Caki2 (cell line): Measurements from ENCODE around the gene AP3S1. TPM values are rescaled to one million over a fixed set of nuclear protein-coding genes. Genes with fewer than 3 reads are reported as not detected.
"Not testable (repeated sequence)": the region's sequence is repeated elsewhere in the genome, so short reads cannot be mapped to it uniquely, and the experiment has no call there.

Experiments
- DNase-seq: peaks from one replicate; pipeline ENCODE4 v3.0.0-alpha.2; 2015; ENCODE audit warnings: low read depth
- in situ Hi-C: cut with HindIII; loops from 2 replicates; pipeline ENCODE4 v1.10.0; 2016; ENCODE audit warnings: low sequenced_read_pairs, low pct_unique_long_range_greater_than_20kb, mixed read lengths
- total RNA-seq: library from RNA; depleted of rRNA; stranded (reverse); fragments of >200 nt; shearing (Covaris generic); gene quantifications from 2 replicates; pipeline ENCODE4 v1.2.3, GENCODE V29; 2014; ENCODE audit warnings: low replicate concordance

Gene AP3S1
- total RNA-seq, 1 experiment from 2014 or later, result 17.2 TPM

DNA sequence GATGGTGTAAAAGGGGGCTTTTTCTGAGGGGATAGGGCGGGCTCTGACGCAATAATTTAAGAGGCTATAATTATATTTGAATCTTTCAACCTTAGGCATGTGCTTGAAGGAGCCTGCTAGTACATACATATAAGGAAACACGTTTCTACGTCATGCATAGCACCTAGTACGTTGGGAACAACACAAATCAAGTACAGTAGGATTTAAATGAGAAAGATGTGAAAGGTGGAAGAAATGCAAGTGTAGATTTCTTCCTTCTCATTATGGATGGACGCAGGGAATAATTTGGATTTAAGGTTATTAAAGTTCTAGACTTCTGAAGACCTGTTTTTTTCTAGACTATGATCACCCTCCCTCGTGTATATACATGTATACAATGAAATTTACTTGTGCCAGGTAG, 24.3 kb upstream of the AP3S1 start:
- no peak for DNase-seq
- in situ Hi-C loops, result no loop called here

DNA sequence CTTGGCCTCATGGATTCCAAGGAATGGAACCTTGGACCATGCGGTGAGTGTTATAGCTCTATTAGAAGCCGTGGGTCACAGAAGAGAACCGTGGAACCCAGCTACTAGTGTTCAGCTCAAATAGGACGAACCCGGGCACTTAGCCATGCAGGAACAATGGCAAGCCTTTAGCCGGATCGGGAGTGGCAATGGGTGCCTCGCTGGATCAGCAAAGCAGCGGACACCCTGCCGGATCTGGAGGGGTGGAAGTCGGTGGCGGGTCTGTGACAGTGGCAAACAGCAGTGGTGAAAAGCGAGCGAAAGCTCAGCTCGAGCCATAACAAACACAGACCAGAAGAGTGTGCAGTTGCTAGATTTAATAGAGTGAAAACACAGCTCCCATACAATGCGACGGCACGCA, 22.9 kb upstream of the AP3S1 start:
- in situ Hi-C loops, result no loop called here
- DNase-seq, result no peak

DNA sequence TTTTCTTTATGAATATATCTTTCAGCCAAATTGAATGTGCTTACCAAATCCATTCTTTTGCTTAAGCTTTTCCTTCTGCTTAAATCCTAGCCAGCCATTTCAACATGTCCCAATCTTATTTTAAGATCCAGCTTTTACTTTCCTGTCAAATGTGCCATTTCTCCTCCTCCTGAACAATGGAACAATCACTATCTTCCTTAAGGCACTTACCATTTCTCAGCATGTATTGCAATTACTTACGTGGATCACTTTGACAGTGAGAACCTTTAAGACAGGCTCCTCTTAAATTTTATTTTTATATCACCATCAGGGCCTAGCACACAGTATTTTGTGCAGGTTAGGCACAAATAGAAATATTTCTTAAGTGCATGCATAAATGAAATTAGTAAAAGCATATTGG, 20.9 kb upstream of the AP3S1 start:
- DNase-seq, result no peak
- in situ Hi-C loops, result no loop called here

DNA sequence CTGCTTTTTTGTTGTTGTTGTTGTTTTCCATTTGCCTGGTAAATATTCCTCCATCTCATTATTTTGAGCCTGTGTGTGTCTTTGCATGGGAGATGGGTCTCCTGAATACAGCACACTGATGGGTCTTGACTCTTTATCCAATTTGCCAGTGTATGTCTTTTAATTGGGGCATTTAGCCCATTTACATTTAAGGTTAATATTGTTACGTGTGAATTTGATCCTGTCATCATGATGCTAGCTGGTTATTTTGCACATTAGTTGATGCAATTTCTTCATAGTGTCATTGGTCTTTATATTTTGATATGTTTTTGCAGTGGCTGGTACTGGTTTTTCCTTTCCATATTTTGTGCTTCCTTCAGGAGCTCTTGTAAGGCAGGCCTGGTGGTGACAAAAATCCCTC, 16.8 kb upstream of the AP3S1 start:
- in situ Hi-C loops, DNase-seq: not testable (repeated sequence)

DNA sequence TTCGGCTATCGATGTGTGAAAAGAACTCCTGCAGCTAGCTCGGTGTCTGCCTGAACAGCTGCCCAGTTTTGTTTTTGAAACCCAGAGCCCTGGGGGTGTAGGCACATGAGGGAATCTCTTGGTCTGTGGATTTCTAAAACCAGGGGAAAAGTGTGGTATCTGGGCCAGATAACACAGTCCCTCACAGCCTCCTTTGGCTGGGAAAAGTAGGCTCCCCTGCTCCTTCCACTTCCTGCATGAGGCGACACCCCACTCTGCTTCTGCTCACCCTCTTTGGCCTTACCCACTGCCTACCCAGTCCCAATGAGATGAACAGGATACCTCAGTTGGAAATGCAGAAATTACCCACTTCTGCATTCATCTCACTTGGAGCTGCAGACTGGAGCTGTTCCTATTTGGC, 15.8 kb upstream of the AP3S1 start:
- in situ Hi-C loops, result no loop called here
- DNase-seq, result no peak

DNA sequence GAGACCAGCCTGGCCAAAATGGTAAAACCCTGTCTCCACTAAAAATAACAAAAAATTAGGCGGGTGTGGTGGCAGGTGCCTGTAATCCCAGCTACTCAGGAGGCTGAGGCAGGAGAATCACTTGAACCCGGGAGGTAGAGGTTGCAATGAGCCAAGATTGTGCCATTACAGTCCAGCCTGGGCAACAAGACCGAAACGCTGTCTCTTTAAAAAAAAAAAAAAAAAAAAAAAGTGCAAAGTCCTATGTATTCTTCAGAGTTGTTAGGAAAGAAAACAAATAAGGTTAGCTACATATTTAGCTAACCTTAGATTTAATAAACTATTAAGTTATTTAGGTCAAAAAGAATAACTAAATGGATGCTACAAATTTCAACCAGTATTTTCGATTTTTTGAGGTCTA, 11.8 kb upstream of the AP3S1 start:
- no peak for DNase-seq
- in situ Hi-C loops, result no loop called here

DNA sequence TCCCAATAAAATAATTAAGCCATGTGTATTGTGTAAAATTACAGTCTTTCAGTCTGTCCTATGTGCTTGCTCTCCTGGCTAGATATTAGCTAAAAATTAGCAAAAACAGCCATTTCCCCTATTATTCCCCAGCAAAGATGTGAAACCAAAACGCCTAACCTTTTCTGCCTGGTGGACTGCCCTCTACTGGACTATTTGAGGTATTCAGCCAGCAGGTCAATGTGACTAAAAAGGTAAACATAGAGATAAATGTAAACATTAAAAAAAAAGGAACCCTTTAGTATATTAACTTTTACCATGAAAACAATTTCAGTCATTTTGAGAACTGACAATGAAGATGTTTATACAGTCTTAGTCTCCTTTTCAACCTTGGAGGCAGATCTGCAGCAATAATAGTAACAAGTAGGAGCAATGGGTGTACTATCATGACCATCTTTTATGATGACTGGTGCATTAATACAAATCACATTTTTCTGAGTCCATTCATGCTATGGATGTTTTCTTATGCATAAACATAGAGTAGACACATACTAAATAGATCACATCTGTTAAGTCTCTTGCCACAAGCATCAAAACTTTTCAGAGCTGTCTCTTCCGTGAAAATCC, 10.5 kb upstream of the AP3S1 start:
- in situ Hi-C loops, result no loop called here

DNA sequence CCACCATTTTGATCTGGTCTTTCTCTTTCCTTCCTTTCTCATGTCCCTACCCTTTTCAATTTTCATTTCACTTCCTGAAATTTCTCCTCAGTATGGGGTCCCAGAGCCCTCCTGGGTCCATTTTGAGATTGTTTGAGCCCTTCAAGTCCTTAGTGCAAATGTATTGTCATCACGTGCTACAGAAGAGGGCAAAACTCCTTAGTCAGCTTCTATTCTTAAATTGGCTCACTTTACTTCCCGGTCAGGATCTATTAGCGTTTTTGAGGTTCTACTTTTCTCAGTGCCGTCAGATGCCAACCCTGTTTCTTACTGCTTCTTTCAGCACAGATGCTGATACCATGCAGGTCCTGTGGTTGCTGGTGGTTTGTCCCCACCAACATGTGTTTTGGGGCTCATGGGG, 6.3 kb upstream of the AP3S1 start:
- DNase-seq, result no peak
- in situ Hi-C loops, result no loop called here

More for the DNA sequence above, 10.5 kb upstream of the AP3S1 start:
- no peak for DNase-seq

DNA sequence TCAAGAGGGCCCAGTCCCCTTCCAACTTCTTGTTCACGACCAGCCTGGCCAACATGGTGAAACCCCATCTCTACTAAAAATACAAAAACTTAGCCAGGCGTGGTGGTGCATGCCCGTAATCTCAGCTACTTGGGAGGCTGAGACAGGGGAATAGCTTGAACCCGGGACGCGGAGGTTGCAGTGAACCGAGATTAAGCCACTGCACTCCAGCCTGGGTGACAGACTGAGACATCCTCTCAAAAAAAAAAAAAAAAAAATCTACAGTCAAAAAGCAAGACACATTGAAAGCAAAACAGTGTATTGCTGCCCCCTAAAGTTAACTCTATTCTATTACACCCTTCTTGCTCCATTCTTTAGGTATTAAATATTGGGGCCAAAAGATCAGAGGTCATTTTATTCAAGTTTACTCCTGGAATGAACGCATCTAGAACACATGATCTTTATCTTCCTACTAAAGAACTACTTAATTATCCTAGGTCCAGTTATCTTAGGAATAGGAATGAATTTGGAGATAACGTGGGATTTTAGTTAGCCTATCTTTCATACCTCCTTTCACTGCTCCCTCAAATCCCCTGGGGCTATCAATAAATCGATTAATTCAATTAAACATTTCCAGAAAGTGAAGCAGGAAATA, 2.7 kb upstream of the AP3S1 start:
- DNase-seq, result peak; percentile 51
- in situ Hi-C loops, result no loop called here

DNA sequence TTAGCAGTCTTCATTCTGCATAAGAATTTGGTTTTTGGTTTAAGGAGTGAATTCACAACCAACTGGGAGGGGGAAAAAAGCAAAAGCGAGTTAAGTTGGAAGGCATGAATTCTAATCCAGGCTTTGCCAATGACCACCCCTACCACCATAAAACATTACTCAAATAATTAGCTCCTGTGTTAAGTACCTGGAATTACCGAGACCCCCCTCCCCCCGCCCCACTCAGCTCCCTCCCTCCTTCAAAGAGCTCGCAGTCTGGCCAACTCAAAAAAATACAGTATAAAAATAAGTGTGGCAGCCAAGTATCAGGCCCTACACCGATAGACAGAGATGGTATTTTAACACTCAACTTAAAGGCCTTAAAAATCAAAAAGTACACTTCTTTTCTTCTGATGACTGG, 862 bp upstream of the AP3S1 start:
- no peak for DNase-seq
- in situ Hi-C loops, result no loop called here

DNA sequence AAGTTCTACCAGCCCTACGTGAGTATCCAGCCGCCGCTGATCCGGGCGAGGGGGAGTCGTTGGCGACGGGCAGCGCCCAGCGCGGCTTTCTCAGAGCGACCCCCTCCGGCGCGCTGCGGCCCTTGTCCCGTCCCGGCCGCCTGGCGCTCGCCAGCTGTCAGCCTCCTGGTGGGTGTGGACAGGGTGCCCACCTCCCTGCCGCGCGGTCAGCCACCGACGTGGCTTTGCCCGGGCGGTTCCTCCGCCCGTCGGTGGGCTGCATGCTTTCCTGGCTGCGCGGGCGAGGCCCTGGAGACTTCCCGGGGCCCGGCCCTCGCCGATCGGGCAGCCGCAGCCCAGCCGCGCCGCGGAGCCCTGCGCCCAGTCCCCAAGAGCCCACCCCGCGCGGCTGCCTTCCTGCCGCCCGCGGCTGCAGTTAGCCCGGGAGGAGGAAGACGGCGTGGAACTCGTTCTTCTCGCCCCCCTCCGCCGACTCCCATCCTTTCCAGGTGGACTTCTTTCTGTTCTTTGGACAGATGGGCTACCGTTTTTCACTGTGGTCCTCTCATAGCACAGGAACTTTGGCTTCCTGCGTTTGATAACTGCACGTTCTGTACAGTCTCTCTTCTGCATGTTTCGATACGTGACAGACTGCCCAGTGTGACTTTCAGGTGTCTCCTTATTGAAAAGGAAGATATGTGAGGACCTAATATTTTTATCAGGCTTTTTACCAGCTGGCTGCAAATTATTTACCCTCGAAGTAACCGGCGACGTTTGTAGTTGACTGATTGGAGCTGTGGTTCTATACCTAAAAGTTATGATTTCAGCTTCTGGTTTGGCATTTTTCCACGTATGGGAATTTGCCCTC, 577 bp downstream of the AP3S1 start:
- in situ Hi-C loops, result no loop called here
- peak; percentile 71 for DNase-seq

DNA sequence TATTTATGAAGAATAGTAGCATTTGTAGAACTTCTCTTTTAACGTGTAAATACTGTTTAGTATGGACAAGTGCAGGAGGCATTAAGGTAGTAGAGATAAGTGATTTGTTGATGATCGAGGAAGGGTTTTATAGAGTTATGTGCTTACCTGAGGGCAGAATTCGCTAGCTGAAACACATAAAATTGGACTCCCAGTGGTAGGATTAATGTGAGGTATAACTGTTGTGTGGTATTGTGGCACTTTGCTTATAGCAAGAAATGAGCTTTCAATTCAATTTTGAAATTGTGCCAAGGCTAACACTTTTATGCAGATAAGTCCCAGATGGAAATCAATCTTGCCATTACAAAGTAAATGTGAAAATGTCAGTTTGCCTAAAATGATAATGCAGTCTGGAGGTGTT, 1.2 kb downstream of the AP3S1 start:
- no peak for DNase-seq
- in situ Hi-C loops, result no loop called here

DNA sequence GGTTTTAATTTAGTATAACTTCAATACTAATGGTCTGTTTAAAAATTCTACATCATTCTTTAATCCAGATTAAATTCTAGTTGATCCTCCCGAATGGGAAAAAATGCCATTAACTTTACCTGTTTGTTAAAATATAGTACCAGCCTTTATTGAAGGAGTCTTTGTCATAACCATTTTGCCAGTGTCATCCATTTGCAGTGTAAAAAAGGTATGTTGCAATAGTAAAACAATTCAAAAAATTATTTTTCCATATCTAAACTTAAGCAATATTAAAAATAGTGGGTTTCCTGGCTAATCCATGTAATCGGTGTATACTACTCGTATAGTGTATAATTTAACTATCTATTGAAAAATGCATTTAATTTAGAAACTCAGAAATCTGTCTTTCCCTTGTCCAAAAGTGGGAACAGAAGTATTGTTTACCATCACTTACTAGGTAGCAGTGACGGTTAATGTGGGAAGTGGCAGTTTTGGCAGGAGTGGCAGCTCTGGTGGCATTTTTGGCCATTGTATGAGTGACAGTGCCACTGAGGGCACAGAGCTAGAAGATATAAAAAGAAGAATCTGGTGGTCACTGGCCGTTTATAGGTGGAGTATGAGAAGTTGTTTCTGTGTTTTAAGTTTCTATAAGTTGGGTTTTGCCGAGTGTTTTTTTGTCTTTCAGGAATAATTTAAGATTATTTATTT, 1.9 kb downstream of the AP3S1 start:
- in situ Hi-C loops, result no loop called here
- no peak for DNase-seq

DNA sequence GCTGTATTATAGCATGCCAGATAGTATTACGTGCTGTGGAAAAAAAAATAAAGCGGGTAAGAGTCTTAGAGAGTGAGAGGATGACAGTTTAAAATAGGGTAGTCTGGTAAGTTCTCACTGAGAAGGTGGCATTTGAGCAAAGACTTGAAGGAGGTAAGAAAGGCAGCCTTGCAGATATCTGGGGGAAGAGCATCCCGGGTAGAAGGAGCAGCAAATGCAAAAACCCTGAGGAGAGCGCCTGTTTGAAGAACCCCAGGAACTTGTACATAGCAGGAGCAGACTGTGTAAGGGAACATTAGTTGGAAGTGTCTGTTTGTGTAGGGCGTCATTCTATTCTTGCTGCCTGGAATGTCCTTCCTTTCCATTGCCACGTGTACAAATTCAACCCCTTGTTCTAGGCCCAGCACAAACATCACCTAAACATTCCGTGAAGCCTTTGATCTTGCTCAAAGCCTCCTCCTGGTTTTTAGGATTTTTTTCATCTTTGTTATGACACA, 2.6 kb downstream of the AP3S1 start:
- DNase-seq, result no peak
- in situ Hi-C loops, result no loop called here

DNA sequence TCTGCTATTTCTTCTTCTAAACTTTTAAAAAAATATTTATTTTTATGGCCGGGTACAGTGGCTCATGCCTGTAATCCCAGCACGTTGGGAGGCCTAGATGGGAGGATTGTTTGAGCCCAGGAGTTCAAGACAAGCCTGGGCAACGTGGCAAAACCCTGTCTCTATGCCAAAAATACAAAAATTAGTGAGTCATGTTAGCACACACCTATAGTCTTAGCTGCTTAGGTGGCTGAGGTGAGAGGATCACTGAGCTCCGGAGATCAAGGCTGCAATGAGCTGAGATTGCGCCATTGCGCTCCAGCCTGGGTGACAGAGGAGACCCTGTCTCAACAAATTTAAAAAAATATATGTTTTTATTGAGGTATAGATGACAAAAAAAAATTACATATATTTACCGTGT, 5.6 kb downstream of the AP3S1 start:
- in situ Hi-C loops, result no loop called here
- DNase-seq, result no peak

DNA sequence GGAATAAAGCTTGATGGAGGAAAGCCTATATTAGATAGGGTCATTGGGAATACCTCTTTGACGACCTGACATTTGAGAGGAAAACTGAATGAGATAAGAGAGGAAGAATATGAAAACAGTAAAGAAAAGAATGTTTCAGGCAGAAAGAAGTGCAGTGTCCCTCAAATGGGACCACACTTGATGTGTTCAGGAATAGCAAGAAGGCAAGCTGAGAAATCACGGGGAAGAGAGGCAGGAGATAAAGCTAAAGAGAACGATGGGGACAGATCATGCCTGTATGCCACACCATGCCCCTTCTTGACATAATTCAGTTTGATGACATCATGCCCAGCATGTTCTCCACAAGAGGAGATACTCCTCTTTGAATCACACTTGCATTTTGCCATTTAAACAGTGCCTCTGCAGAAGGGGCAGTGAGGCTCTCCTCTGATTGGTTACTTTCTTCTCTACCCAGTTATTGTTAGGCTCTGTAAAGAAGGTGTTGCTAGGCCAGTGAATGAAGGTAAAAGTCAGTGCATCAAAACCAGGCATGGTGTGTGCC, 7.6 kb downstream of the AP3S1 start:
- in situ Hi-C loops, result no loop called here

DNA sequence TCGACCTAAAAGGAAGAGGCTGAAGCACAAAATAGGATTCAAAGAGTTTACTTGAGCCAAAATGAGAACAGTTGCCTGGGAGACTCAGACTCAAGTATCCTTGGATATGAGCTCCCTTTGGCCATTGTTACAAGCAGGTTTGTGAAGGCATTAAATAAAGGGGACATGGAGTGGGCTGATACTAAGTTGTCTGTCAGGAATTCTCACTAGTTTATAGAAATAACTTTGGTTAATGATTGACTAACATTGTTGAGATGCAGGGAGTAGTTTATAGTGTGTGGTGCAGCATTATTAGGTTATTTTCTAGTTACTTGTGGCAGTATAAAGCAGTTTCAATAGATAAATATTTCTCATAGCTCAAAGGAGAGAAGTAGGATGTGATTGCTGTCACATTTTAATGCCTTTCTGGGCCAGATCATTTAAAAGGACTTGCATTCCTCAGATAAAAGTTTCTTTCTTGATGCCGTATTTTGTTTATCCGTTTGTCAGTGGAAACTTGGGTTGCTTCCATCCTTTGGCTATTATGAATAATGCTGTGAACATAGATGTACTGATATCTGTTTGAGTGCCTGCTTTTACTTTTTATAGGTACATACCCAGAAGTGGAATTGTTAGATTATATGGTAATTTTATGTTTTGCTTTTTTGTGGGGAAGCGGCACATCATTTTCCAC, 9.1 kb downstream of the AP3S1 start:
- in situ Hi-C loops, result no loop called here

More for the DNA sequence above, 7.6 kb downstream of the AP3S1 start:
- no peak for DNase-seq

DNA sequence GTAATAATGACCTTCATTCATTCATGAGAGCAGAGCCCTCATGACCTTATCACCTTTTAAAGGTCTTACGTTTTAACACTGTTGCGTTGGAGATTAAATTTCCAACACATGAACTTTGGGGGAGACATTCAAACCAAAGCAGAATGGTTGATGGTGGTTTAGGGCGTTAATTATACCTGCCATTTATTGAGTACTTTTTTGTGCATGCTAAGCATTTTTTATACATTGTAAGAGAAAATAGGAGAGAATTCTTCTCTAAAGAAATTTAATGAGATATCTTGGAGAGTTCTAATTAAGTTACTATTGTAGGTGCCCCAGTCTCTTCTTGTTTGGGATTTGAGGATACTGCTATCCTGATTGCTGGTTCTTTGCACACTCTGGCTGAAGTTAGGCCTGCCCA, 12.4 kb downstream of the AP3S1 start:
- in situ Hi-C loops, result no loop called here
- no peak for DNase-seq

More for the DNA sequence above, 9.1 kb downstream of the AP3S1 start:
- no peak for DNase-seq
